Activated effector memory CD4-positive, alpha-beta T cell treated with anti-CD3 and anti-CD28 coated beads, Interleukin-2, amount 50 U/mL, for 16 hours (primary cell): ENCODE data around the gene RETREG2.

Source experiments
- DNase-seq: peaks from one replicate; pipeline ENCODE4 v3.0.0-alpha.2; 2020

The RETREG2 gene, protein sequence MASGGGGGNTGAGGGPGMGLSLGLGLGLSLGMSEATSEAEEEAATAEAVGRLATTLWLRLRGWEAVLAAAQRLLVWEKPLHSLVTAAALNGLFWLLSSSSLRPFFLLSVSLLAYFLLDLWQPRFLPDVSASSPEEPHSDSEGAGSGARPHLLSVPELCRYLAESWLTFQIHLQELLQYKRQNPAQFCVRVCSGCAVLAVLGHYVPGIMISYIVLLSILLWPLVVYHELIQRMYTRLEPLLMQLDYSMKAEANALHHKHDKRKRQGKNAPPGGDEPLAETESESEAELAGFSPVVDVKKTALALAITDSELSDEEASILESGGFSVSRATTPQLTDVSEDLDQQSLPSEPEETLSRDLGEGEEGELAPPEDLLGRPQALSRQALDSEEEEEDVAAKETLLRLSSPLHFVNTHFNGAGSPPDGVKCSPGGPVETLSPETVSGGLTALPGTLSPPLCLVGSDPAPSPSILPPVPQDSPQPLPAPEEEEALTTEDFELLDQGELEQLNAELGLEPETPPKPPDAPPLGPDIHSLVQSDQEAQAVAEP

DNA sequence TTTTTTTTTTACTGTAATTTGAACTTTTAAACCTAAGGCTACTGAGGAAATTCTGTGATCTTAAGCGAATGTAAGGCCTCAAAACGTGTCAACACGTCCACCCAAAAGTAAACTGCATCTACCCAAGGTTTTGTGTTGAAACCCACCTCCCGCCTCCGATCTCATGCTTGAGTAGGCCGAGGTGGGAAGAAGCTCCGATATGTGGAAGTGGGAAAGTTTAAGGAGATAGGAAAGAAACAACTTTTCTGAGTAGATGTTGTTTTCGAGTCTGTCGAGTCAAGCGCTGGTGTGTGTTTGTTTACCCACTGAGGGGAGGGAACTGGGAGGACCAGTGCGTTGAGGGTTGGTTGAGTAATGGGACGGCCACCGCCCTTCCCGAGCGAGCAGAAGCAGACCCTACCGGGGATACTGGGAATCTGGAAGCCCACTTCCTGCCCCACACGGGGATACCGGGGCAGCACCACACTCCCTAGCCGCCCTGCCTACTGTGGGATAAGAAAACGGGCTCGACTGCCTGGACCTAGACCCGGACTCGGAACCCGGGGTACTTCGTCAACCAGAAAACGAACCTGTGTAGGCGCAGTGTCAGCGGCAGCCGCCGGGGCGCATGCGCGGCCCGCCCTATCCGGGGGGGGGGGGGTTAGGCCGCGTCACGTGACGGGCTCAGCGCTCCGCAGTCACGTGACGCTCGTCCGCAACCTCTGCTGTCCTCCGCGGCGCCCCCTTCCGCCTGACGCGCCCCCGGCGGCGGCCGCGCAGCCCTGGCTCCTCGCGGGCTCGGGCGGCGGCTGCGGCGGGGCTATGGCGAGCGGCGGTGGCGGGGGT lies at the start of gene RETREG2:
TSS of gene RETREG2 (plus strand) at position 724 of the 825 bp plus-strand sequence. CDS start at position 802, 78 bp downstream.
- peak; percentile 91 for DNase-seq

DNA sequence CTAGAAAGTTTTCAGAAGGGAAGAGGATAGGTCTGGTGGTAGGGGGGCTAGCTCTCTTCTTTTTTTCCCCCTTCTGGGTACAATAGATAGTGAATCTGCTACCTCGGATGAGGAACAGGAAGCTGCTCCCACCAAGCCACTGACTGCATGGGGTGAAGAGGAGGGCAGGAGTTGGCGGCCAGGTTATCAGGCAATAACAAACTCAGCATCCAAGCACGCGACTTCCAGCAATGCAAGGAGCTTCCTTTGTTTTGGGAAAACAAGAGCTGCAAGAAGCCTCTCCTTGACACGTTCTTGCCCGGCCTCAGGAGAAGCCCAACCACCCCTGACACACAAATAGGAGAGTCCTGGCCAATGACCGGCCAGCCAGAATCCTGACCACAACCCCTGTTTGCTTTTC lies 49.7 kb upstream of the RETREG2 start:
- DNase-seq, result no peak

DNA sequence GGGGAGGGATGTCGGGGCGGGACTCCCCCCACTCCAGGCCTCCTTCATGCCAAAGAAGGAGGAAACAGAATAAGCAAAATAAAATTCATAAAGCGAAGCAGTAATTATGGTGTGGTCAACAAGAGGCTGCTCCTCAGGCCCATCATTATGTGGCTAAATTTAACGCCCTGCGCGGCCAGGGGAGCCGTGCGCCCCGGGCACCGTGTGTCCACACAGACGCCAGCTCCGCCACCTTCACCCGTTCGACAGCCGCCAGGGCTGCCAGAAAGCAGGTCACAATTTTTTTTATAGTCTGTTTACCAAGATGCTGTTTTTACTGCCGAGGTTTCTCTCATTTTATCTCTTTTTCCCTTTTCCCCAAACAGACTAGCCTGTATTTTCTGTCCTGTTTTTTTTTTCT lies 48.5 kb upstream of the RETREG2 start:
- no peak for DNase-seq

DNA sequence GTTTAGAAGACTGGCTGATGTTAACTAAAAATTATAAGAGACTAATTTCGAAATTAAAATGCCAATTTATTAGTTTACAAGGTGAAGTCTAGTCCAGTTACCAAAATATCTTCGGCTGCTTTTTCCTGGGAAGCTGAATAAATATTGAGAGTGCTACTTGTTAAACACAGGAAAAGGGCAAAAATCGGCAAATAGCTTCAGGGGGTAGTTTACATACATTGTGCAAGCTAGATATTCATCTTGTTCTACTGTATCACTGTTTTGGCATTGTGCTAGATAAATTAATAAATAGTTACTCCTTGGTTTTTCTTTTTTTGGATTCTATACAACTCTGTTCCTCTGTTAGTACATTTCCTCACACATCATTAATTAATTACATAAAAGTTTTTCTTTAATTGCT lies 46.7 kb upstream of the RETREG2 start:
- DNase-seq, result no peak

DNA sequence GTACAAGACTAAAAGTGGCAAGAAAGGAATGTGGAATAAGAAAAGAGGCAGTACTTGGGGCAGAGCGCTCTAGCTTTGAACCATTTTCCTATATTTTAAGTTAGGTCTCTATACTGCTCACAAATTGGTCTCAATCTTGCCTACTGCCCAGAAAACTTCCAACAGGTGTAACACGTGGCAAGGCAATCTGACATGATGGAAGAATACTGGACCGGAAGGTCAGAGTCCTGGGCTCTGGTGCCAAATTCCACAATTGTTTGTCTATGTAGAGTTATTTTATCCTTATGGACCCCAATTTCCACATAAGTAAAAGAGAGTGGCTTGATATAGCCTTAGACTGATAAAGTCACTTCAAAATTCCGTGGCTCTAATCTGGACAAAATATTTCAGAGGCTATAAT lies 46.3 kb upstream of the RETREG2 start:
- DNase-seq, result no peak

DNA sequence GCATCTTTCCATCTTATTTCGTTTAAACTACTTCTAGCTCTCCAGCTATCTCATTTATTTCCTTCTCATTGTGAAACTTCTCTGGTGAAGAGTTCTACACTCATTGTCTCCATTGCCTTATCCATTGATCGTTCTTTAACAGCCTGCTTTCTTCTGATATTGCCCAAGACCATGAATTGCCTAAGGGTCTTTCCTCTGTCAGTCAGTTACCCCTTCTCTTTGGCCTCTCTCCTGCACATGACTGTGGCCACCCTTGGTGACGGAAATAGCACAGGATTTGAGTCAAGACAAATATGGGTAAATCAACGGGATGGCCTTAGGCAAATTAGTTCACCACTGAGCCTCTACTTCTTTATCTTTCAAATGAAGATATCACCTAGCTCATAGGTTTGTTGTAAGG lies 44.1 kb upstream of the RETREG2 start:
- DNase-seq, result no peak

DNA sequence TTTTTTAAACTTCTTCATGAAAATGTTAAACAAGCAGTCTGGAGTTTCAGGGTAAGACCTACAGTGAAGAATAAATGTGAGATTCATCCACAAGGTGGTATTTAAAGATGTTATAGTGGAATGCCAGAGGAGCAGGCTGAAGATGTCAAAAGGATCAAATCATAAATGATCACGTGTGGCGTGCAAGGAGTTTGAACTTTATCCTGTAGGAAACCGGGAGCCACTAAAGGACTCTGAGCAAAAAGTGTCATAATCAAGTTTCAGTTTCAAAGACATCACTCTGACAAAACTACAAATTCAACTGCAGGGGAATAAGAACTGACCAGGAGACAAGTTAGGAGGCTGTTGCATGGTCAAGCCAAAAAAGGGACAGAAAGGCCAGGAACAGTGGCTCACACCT lies 37.4 kb upstream of the RETREG2 start:
- no peak for DNase-seq

DNA sequence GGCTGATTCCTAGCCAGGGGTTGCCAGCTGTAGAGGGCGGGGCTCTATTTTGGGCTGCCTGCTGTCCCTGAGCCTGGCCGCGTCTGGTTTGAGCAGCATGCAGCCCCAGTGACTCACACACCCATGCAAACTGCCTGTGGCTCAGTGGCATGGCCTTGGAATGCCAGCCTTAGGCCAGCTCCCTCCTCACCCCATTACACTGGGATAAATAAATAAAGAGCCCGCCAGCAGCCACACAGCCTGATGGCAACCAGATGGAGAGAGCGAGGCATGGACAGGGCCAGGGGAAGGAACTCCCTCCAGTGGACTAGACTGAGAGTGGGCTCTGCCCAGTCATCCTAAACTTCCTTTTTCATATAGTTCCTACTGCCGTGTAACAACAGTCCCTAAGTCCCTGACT lies 35.7 kb upstream of the RETREG2 start:
- DNase-seq, result no peak

DNA sequence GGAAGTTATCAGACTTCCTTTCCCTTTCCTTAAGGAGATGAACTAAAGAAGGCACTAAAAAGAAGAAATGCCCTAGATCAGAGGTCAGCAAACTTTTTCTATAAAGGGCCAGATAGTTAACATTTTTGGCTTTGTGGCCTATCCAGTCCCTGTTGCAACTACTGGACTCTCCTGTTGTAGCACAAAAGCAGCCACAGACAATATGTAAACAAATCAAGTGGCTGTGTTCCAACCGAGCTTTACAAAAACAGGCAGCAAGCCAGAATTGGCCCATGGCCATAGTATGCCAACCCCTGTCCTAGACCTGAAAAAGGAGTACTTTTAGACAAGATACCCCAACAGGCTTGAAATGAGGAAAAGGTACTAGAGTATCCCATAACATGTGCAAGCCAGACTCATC lies 28.4 kb upstream of the RETREG2 start:
- DNase-seq, result no peak

DNA sequence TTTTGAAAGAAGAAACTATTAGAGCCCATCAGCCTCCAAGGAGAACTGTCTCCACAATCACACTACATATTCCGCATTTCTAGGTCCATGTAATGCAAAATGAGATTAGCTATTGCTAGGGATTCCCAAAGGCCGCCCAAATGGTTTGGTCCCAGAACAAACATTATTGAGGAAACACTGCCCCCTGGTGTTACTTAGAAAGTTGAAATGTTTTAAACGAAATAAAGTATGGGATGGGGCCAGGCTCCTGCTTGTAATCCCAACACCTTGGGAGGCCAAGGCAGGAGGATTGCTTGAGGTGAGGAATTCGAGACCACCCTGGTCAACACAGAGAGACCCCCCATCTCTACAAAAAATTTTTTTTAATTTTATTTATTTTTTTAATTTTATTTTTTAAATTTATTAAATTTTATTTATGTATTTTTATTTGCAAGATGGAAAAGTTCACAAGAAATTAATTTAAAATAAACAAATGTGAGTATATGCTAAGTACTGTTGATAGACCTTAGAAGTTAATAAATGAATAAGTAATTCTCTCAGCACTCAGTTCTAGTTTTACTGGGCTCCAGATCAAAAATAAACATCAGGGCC lies 22.9 kb upstream of the RETREG2 start:
- no peak for DNase-seq

DNA sequence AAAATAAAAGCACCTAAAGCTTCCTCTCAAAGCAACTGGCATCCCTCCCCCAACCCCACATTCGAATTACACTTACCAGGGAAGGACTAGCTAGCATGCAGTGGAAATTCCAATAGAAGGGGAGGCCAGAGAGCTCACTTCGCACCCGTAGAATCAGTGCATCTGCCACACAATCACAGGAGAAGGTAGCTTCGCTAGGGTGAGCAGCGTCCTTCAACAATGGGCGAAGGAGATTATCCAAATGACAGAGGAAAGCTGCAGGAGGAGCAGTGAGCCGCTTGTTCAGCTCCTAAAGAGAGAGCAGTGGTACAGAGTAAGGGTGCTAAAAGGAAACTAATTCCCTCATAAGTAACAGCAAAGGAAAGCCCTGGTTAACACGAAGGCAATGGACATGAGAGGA lies 20.7 kb upstream of the RETREG2 start:
- DNase-seq, result no peak

DNA sequence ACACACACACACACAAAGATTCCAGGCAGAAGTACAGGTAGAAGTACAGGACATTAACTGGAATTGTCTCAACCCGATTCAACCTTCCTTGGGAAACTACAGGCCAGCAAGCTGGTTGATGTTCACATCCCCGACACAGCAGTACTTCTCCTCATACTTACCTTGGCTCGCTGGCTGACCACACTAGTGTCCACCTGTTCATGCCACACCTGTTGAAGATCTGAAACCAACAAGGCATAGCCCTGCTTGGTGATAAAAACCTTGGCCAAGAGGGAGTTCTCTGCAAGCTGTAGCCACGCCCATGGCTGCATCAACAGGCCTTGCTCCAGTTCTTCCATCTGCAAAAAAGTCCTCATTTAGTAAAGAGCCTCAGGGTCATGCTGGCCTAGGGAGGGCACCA lies 20.1 kb upstream of the RETREG2 start:
- DNase-seq, result no peak

DNA sequence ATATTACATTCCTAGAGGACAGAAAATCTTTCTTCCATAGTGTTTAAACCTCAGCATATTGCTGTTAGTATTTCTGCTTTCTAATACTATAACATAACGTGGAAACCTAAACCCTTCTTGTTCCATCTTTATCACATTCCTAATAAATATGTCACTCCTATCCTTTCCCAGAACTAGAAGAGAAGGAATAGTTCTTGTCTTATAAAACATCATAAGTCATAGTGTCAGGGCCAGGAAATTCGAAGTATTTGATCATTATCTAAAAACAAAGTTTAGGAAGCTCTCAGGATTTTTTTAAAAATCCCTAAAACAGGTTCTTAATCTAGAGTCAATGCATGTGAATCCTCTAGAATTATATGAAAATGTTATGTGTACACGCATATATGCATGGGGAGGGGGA lies 19.5 kb upstream of the RETREG2 start:
- DNase-seq, result no peak

DNA sequence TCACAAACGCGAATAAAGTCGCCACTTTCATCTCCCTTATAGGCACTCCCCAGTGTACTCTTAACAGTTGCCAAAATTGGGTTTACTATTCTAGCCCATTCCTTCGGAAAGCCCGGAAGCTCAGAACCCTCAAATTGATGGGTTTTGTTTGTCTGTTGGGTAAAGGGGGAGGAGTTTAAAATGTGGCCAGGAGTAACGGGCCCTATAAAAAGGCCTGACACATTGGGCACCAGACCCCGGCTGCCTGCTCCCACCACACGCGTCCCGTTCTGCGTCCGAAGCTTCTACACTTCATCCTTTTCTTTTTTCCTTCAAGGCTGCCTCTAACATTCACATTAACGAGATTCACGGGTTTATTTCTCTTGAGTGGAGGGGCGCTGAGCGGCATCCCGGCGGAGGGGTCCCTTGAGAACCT lies 18.3 kb upstream of the RETREG2 start:
- no peak for DNase-seq

DNA sequence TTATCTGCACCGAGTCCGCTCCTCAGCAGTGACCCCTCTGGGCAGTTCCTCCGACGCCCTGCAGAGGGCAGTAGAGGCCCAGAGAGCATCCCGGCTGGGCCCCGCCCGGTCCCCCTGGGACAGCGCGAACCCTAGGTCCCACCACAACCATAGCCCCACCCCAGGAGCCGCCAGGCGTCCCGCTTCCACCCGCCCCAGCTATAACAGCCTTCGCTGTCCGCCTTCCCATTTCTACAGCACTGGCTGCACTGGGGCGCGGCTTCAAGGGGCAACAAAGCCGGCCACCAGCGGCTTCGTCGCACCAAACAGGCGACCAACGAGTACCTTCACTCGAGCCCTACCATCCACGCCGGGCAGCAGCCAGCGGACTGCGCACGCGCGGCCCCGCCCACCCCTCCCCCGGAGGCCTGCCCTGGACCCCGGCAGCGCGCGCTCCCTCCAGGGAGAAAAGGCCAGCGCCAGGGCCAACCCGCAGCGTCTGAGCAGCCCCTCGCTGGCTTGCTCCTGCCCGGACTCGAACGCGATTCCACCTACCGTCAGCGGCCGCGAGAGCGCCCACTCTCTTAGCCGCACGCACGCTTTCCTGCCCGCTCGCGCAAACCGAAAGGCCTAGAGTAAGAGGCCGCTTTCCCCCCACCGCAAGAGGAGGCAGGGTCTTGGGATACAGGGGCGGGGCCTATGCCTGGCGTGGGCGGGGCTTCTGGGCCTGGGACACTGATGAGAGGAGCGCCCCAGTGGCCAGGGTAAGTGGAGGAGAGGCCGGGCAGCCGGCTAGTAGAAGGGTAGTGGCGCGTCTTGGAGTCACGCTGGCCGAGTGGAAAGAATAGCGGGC lies 17.7 kb upstream of the RETREG2 start, which contains the start of gene NHEJ1:
TSS of gene NHEJ1 (minus strand) at position 630 of the 832 bp plus-strand sequence. CDS start 2,453 bp downstream, outside the sequence.
- DNase-seq, result peak; percentile 97

DNA sequence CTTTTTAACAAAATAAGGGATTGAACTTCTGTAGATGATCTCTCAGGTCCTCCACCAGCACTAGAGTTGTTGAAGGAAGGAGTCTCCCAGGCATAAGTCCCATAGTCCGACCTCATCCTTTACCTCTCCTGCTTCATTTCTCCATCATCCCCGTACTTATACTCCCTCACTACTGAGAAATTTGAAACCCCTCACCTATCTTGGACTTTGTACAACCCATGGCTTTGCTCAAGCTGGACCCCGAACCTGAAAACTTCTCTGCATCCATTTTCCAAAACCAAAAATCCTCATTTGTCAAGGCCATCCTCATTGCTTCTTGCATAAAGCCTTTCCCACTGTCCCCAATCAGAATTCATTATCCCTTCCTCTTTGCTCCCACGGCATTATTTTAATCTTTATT lies 17.0 kb upstream of the RETREG2 start:
- DNase-seq, result no peak

DNA sequence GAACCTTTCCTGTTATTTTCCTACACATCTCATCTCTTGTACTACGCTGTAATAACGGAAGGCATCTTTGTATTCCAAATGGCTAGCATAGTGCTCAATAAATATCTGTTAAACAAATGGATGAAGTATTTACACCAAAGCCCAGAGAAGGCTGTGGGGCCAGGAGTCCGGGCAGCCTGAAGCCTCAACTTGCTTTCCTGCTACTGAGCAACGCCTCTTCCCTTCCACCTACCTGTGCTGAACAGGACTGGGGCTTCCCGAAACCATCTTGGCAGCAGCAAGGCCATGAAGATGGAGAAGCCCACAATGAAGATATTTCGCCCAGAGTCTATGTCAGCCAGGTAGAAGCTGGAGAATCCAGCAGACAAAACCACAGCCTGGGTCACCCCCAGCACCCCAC lies 14.9 kb upstream of the RETREG2 start:
- no peak for DNase-seq

DNA sequence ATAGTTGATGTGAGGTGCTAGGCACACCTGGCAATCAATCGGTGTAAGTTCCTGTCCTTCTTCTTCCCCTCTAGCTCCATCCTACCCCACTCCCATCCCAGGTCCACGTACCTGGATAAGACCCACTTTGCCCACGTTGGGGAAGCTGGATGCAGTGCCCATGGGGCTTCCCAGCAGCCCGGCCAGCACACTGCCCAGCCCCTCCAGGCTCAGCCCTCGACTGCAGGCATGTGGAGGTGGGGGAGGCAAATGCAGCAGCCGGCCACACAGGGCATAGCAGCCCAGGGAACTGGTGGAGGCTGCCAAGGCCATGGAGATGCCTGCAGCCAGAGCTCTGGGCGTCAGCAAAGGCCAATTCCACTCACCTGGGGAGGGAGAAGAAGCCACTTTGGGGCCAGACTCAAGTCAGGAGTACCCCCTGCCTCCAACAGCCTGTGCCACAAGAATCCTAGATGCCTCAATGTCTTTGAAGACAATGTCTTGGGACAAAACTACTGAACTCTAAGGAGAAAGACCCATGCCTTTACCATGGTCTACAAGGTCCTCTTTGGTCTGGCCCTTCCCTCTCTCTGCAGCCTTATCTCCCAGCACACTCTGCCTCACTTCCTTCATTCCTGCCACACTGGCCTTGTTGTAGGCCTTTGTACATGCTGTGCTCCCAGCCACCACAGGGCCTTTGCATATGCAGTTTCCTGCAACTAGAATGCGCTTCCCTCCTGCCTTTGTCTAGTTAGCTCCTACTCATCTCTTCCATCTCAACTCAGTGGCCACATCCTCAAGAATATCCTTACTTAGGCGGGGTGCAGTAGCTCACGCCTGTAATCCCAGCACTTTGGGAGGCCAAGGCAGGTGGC lies 12.8 kb upstream of the RETREG2 start:
- DNase-seq, result no peak

DNA sequence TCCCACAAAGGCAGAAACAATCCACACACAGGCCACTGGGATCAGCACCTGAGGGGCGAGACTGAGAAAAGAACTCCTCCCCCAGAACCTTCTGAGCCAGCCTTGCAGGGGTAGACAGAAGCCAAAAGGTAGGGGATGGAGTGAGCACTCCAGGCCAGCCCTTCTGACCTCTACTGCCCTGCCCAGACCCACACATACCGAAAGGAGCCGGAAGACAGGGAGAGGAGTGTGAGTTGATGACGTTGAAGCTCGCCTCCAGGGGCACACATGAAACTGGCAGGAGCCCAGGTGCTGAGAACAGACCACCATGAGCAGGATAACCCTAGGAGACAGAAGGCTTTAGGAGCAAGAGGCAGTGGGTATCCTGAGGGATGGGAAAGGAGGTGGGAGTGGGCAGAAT lies 10.1 kb upstream of the RETREG2 start:
- DNase-seq, result no peak

DNA sequence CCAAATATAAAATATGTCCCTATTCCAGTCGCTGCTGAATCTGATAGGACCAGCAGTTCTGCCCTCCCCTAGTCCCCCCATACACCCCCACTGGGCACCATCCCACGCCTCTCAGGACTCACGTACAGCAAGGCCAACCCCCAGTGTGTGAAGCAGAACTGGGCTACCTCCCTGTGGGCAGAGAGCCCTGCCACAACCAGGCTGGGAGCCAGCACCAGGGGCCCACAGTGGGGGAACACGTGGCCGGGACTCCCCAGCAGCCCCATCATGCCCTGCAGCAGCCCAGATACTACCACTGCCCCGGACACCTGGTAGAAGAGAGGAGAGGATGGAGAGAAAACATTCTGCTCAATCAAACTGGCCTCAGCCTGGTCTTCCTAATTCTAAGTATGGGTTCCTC lies 9.5 kb upstream of the RETREG2 start:
- DNase-seq, result no peak

DNA sequence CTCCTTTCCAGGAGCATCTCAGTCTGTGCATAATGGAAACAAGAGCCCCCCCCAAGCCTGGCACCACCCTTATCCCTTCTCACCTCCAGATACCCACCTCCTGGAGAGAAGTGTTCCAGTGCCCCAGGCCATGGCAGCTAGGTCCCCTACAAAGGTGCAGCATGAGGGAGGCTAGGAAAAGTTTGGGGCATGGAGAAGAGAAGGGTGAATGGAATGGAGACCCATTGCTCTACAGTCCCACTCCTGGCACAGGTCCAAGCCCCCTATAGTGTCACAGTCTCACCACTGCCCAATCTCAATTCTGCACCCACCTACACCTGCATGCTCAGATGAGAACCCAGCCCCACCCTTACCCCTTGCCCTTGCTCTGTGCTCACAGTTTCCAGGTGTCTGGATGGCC lies 9.1 kb upstream of the RETREG2 start:
- DNase-seq, result no peak
